GM21576 (cell line): ENCODE results near the gene MBD4.
"Not testable (repeated sequence)": the region's sequence is repeated elsewhere in the genome, so short reads cannot be mapped to it uniquely, and the experiment has no call there.

Source experiments
- ATAC-seq: cut with Tn5 transposase; IDR thresholded peaks from one replicate; pipeline ENCODE4 v1.9.1; 2021; ENCODE audit warnings: mild to moderate bottlenecking, moderate library complexity; ENCODE audit not compliant: unreplicated experiment

Gene MBD4

GRCh38 chr3:129439817-129440617 lies at the start of gene MBD4, which contains the start of gene IFT122:
Gene MBD4 (minus strand): TSS chr3:129439948. CDS start chr3:129439833, 115 bp downstream.
Gene IFT122 (plus strand): TSS chr3:129440224. CDS start chr3:129440331, 107 bp downstream.
- ATAC-seq = peak; percentile 88

- ATAC-seq = not testable (repeated sequence)
These were observed 49.5 kb upstream of the MBD4 start for GRCh38 chr3:129489258-129489657.

GRCh38 chr3:129487868-129488335 lies 48.2 kb upstream of the MBD4 start:
- not testable (repeated sequence) for ATAC-seq

GRCh38 chr3:129487183-129487867 lies 47.6 kb upstream of the MBD4 start:
- ATAC-seq = no peak

DNA sequence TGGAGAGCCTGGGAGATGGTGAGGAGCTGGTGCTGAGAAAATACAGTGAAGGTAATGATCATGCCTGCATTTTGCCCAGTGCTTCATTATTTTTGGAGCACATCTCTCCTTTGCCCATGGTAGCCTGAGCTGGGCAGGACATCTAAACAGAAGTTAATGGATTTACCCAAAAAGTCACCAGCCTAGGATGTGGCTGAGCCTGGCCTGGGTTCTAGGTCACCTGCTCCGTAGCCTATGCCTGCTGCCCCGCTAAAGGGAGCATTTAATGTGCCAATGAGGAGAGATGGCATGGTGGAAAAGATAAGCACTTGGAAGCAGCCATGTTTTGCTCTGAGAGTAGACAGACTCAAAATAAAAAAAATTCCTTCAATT lies 46.9 kb upstream of the MBD4 start:
- ATAC-seq = no peak

GRCh38 chr3:129485721-129486663 lies 46.2 kb upstream of the MBD4 start:
- no peak for ATAC-seq

DNA sequence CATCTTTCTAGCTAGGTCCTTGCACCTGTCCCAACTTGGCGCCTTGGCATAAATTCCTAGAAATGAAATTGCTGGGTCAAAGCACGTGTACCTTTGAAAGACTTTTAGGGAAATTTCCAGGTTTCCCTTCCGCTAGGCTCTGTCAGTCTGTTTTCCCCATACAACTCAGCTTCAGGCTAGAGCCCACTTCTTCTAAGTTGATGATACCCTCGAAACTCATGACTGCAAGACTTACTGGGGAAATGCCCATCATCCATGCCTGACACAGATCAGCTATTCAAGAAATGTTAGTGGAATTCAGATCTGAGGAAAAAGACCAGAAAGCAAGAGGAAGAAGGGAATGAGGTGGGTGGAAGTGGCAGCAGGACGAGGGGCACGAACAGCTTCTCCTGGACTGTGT lies 45.4 kb upstream of the MBD4 start:
- ATAC-seq = not testable (repeated sequence)

DNA sequence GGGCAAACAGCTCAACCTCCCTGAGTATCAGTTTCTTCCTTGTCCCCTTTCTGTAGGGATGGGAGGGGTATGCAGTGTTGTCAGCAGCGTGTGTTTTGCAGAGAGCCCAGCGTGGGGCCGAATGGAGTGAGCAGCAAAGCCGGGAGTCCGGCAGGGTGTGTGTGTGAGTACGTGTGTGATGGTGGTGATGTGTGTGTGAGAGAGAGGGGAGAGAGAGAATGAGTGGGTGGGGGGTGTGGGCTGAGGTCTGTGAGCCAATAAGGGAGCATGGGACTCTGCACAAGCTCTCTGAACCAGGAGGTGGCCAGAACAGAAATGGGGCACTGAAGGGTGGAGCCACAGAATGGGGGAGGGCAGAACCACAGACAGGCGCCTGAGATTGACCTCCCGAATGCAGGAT lies 44.1 kb upstream of the MBD4 start:
- no peak for ATAC-seq

DNA sequence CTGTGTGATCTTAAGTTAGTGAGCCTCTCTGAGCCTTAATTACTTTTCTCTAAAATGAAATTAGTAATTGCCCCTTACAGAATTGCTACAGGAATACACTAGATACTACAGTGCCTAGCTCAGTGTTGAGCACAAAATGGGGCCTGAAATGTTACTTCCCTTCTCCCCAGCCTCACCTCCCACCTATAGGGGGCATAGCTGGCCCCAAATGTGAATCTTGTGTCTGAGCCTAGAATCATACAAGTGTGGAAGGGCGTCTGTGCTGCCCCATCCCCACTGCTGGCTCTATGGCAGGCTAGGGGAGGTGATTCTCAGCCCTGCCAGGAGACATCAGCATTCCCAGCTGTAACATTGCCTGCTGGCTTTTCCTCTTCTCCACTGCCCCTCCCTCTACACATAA lies 43.0 kb upstream of the MBD4 start:
- no peak for ATAC-seq

DNA sequence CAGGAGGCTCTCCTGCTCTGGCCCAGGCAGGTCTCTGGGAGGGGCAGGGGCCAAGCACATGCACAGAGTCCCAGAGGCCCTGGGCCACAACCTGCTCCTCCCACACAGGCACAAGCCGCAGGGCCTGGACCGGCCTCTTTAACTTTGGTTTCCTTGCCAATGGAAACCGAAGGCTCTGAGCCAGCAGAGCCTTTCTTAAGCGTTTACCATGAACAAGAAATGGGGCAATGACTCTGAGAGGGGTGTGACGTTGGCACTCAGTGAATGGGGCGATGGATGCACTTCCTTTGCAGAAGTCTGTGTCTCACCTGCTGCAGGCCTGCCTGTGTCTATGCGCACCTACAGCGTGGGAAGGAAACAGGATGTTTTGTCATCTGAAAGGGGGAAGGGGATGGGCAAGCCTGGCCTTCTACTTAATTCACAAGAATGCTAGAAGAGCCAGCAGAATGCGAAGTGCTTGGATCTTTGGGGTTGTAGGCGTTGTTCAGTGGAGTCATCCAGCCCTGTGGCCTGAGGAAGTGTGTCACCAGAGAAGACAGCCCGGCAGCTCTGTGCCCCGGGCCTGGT lies 42.1 kb upstream of the MBD4 start:
- no peak for ATAC-seq

- not testable (repeated sequence) for ATAC-seq
These were observed 41.5 kb upstream of the MBD4 start for GRCh38 chr3:129481225-129481765.

DNA sequence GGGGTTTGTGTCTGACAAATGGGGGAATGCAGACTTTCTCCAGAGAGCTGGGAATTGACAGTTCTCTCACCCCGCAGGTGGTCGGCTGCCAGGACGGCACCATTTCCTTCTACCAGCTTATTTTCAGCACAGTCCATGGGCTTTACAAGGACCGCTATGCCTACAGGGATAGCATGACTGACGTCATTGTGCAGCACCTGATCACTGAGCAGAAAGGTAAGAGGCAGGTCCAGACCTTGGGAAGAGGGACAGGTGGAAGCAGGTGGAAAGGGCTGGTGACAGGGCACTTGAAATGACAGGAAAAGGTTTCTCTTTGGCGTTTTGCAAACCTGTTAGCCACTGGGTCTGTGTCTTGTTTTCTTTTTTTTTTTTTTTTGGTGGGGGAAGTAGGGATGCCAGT lies 36.8 kb upstream of the MBD4 start:
- ATAC-seq = no peak

DNA sequence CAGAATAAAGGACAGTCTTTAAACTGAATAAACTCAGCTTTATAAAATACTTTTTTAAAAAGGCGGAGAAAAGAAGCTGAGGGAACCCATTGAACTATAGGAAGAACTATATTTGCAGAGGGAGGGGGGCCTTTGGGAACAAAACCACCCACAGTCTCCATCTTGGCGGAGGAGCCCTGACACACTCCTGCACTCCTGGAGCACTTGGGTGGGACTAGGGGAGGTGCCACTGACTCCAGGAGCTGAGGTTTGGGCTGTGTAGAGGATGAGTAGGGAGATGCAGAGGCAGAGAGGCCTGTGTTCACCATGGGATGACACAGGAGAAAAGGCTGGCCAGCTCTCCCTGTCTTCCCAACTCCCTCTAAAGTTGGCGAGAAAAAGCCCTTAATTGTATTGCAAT lies 36.1 kb upstream of the MBD4 start:
- ATAC-seq = no peak

GRCh38 chr3:129474984-129475804 lies 35.4 kb upstream of the MBD4 start:
- ATAC-seq = no peak

- no peak for ATAC-seq
These were observed 34.0 kb upstream of the MBD4 start for GRCh38 chr3:129473769-129474152.

- ATAC-seq = no peak
These were observed 33.5 kb upstream of the MBD4 start for GRCh38 chr3:129473067-129473768.

GRCh38 chr3:129470861-129471260 lies 31.1 kb upstream of the MBD4 start:
- ATAC-seq = no peak

DNA sequence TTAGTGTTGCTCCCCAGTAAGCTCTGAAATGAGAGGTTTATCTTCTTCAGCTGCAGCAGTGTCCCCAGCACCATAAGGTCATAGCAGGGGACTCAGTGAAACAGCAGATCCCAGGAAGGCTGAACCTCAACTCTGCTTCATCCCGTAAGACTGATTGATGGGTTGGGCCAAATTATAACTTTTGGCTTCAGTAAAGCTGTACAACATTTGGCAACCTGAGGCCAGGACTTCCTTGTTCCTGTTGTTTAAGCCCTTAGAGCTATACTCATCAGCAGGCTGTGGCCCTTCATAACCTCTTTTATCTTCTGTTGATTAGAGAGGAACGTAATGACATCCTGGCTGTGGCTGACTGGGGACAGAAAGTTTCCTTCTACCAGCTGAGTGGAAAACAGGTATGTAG lies 29.3 kb upstream of the MBD4 start:
- ATAC-seq = no peak

GRCh38 chr3:129467932-129468331 lies 28.2 kb upstream of the MBD4 start:
- no peak for ATAC-seq
